ENCODE measurements around the gene VTI1A. TPM values are rescaled to one million over a fixed set of nuclear protein-coding genes. Genes with fewer than 3 reads are reported as not detected.

The VTI1A gene
- polyA plus RNA-seq, 1 of the 3 experiments (the other 2 are of a cell fraction): 8.3 TPM

DNA sequence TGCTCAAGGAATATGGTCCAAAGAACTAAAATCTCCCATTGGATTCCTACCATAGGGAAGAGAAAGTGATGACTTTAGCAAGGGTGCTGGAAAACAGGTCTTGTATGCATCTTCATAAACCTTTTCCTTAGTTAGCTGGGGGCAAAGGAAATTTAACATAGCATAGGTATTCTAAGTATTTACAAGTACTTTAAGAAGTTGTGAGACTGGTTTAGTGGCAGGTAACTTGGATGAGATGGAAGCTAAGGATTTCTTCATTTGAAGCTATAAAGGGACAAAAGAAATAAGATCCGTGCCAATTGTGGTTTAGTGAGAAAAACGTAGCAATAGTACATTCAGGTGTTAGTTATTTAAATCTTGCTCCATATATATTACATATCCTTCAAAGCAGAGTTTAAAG, 319.6 kb downstream of the VTI1A start:
- DNase-seq: no peak
- no peak overlapping the region for H3K4me2 ChIP-seq
- TF ChIP-seq, protein P1, sequence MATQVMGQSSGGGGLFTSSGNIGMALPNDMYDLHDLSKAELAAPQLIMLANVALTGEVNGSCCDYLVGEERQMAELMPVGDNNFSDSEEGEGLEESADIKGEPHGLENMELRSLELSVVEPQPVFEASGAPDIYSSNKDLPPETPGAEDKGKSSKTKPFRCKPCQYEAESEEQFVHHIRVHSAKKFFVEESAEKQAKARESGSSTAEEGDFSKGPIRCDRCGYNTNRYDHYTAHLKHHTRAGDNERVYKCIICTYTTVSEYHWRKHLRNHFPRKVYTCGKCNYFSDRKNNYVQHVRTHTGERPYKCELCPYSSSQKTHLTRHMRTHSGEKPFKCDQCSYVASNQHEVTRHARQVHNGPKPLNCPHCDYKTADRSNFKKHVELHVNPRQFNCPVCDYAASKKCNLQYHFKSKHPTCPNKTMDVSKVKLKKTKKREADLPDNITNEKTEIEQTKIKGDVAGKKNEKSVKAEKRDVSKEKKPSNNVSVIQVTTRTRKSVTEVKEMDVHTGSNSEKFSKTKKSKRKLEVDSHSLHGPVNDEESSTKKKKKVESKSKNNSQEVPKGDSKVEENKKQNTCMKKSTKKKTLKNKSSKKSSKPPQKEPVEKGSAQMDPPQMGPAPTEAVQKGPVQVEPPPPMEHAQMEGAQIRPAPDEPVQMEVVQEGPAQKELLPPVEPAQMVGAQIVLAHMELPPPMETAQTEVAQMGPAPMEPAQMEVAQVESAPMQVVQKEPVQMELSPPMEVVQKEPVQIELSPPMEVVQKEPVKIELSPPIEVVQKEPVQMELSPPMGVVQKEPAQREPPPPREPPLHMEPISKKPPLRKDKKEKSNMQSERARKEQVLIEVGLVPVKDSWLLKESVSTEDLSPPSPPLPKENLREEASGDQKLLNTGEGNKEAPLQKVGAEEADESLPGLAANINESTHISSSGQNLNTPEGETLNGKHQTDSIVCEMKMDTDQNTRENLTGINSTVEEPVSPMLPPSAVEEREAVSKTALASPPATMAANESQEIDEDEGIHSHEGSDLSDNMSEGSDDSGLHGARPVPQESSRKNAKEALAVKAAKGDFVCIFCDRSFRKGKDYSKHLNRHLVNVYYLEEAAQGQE (IDR thresholded peaks at IDR 0.05; ENCODE audit: low read depth, low read length): no peak
- TF ChIP-seq GABPA (IDR thresholded peaks at IDR 0.05; ENCODE audit: low read depth) (no peak), SMC3 (IDR thresholded peaks at IDR 0.05; ENCODE audit: low read depth, low read length) (no peak), YY1 (IDR thresholded peaks at IDR 0.05; ENCODE audit: low read depth) (no peak), FOSL2 (IDR thresholded peaks at IDR 0.05; ENCODE audit: borderline replicate concordance, low read depth) (no peak), POLR2AphosphoS5 (IDR thresholded peaks at IDR 0.05; ENCODE audit: low read depth, low read length) (no peak)
- TF ChIP-seq, protein P2, sequence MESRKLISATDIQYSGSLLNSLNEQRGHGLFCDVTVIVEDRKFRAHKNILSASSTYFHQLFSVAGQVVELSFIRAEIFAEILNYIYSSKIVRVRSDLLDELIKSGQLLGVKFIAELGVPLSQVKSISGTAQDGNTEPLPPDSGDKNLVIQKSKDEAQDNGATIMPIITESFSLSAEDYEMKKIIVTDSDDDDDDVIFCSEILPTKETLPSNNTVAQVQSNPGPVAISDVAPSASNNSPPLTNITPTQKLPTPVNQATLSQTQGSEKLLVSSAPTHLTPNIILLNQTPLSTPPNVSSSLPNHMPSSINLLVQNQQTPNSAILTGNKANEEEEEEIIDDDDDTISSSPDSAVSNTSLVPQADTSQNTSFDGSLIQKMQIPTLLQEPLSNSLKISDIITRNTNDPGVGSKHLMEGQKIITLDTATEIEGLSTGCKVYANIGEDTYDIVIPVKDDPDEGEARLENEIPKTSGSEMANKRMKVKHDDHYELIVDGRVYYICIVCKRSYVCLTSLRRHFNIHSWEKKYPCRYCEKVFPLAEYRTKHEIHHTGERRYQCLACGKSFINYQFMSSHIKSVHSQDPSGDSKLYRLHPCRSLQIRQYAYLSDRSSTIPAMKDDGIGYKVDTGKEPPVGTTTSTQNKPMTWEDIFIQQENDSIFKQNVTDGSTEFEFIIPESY (IDR thresholded peaks at IDR 0.05; ENCODE audit: borderline replicate concordance, low read depth): no peak
- TF ChIP-seq, protein P3, sequence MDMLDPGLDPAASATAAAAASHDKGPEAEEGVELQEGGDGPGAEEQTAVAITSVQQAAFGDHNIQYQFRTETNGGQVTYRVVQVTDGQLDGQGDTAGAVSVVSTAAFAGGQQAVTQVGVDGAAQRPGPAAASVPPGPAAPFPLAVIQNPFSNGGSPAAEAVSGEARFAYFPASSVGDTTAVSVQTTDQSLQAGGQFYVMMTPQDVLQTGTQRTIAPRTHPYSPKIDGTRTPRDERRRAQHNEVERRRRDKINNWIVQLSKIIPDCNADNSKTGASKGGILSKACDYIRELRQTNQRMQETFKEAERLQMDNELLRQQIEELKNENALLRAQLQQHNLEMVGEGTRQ (IDR thresholded peaks at IDR 0.05; ENCODE audit: borderline replicate concordance, low read depth, low read length): no peak
- H3K4me1 ChIP-seq (ENCODE audit: control insufficient read depth in 1 of 2, insufficient read depth in 2 of 2, low read depth in 1 of 2, low read length in 1 of 2): no peaks in the 10 kb centered on the region
- WGBS (ENCODE audit: low lambda C conversion rate): 79% methylated on average over 2 of the region's 2 CpGs
- no peaks in the 10 kb centered on the region for H3K9me3 ChIP-seq
- H3K36me3 ChIP-seq (replicated peaks in 1 of 2; ENCODE audit: control insufficient read depth in 1 of 2, insufficient read depth in 2 of 2, low read length in 1 of 2): no peaks in the 10 kb centered on the region
- no peak overlapping the region for H2AFZ ChIP-seq (ENCODE audit: low read depth)
- H3K9me2 ChIP-seq: no peaks in the 10 kb centered on the region
- H3K27me3 ChIP-seq (ENCODE audit: insufficient read depth): no peaks in the 10 kb centered on the region
- no peak overlapping the region for H3K27ac ChIP-seq (ENCODE audit: low read depth in 2 of 2, low read length in 1 of 2)
- no peak overlapping the region for H3K4me3 ChIP-seq (ENCODE audit: low read depth in 2 of 2, low read length in 1 of 2)
- POLR2A ChIA-PET: no interaction called here
- H3K79me2 ChIP-seq (ENCODE audit: insufficient read depth): no peaks in the 10 kb centered on the region
- H3K9ac ChIP-seq: no peak overlapping the region
- H4K20me1 ChIP-seq (ENCODE audit: insufficient read depth): no peaks in the 10 kb centered on the region
- CTCF ChIA-PET: interaction anchor here (1.2 to 1.7 kb wide), 2 partner anchors 9 to 292 kb away, joined by 3 to 8 read pairs; no protein-coding TSS in a partner anchor
- no peaks in the 10 kb centered on the region for H3F3A ChIP-seq (replicated peaks; ENCODE audit: insufficient read depth)

DNA sequence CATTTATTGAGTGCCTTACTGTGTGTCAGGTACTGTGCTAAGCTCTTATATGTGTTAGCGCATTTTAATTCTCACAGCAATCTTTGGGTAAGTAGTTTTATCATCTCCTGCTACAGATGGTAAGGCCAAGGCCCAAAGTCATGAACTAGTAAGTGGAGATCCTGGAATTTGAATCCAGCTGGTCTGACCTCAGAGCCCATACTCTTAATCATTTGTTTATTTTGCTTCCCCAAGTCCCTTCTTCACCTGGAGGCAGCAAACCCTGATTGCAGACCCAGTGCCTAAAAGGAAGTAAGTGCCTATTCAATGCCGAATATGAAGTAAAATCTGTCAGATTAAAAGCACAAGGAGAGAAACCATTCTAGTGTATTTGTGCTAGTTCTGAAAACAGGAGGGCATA, 320.1 kb downstream of the VTI1A start:
- Histone ChIP-seq H3K4me2 (no peak overlapping the region), H3F3A (replicated peaks; ENCODE audit: insufficient read depth) (no peaks in the 10 kb centered on the region), H3K4me3 (ENCODE audit: low read depth in 2 of 2, low read length in 1 of 2) (no peak overlapping the region), H3K27ac (ENCODE audit: low read depth in 2 of 2, low read length in 1 of 2) (no peak overlapping the region), H3K9ac (no peak overlapping the region), H3K9me2 (no peaks in the 10 kb centered on the region), H3K9me3 (no peaks in the 10 kb centered on the region), H3K4me1 (ENCODE audit: control insufficient read depth in 1 of 2, insufficient read depth in 2 of 2, low read depth in 1 of 2, low read length in 1 of 2) (no peaks in the 10 kb centered on the region), H3K36me3 (replicated peaks in 1 of 2; ENCODE audit: control insufficient read depth in 1 of 2, insufficient read depth in 2 of 2, low read length in 1 of 2) (no peaks in the 10 kb centered on the region), H3K79me2 (ENCODE audit: insufficient read depth) (no peaks in the 10 kb centered on the region), H3K27me3 (ENCODE audit: insufficient read depth) (no peaks in the 10 kb centered on the region), H4K20me1 (ENCODE audit: insufficient read depth) (no peaks in the 10 kb centered on the region), H2AFZ (ENCODE audit: low read depth) (no peak overlapping the region)
- POLR2A ChIA-PET: no interaction called here
- TF ChIP-seq FOXM1 (IDR thresholded peaks at IDR 0.05; ENCODE audit: low read depth) (no peak), SMC3 (IDR thresholded peaks at IDR 0.05; ENCODE audit: low read depth, low read length) (no peak), POLR2AphosphoS5 (IDR thresholded peaks at IDR 0.05; ENCODE audit: low read depth, low read length) (no peak), FOSL2 (IDR thresholded peaks at IDR 0.05; ENCODE audit: borderline replicate concordance, low read depth) (no peak), TAF1 (IDR thresholded peaks at IDR 0.05; ENCODE audit: borderline replicate concordance, low read depth, low read length) (no peak), RAD21 (IDR thresholded peaks at IDR 0.05; ENCODE audit: low read length) (no peak), RXRA (IDR thresholded peaks at IDR 0.05; ENCODE audit: borderline replicate concordance, low read depth) (no peak), RCOR1 (IDR thresholded peaks at IDR 0.05; ENCODE audit: low read length) (no peak), ELF1 (IDR thresholded peaks at IDR 0.05) (no peak), TEAD4 (IDR thresholded peaks at IDR 0.05; ENCODE audit: borderline replicate concordance, insufficient read depth) (no peak)
- TF ChIP-seq, protein P3 (IDR thresholded peaks at IDR 0.05; ENCODE audit: borderline replicate concordance, low read depth, low read length): no peak
- TF ChIP-seq, protein P4, sequence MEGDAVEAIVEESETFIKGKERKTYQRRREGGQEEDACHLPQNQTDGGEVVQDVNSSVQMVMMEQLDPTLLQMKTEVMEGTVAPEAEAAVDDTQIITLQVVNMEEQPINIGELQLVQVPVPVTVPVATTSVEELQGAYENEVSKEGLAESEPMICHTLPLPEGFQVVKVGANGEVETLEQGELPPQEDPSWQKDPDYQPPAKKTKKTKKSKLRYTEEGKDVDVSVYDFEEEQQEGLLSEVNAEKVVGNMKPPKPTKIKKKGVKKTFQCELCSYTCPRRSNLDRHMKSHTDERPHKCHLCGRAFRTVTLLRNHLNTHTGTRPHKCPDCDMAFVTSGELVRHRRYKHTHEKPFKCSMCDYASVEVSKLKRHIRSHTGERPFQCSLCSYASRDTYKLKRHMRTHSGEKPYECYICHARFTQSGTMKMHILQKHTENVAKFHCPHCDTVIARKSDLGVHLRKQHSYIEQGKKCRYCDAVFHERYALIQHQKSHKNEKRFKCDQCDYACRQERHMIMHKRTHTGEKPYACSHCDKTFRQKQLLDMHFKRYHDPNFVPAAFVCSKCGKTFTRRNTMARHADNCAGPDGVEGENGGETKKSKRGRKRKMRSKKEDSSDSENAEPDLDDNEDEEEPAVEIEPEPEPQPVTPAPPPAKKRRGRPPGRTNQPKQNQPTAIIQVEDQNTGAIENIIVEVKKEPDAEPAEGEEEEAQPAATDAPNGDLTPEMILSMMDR (IDR thresholded peaks at IDR 0.05): no peak
- WGBS (ENCODE audit: low lambda C conversion rate): 98% methylated on average over 2 of the region's 2 CpGs
- CTCF ChIA-PET: interaction anchor here (1.2 to 1.7 kb wide), 2 partner anchors 8 to 292 kb away, joined by 3 to 8 read pairs; no protein-coding TSS in a partner anchor
- no peak for DNase-seq
